ENCODE results near the gene FGD4.
"Not testable (repeated sequence)": the region's sequence is repeated elsewhere in the genome, so short reads cannot be mapped to it uniquely, and the experiment has no call there.

The FGD4 gene

GRCh38 chr12:32496946-32497345, 97.6 kb downstream of the FGD4 start:
- DNase-seq (ENCODE audit: insufficient read length, low spot score) (no peak), FAIRE-seq (no peak)
- TF ChIP-seq PAX5 (IDR thresholded peaks at IDR 0.05; ENCODE audit: insufficient read depth, low read length, severe bottlenecking) (no peak), POU2F2 (IDR thresholded peaks at IDR 0.05; ENCODE audit: low read depth, low read length) (no peak), POLR2AphosphoS5 (IDR thresholded peaks at IDR 0.05; ENCODE audit: low read depth, low read length) (no peak), POLR2A (IDR thresholded peaks at IDR 0.05; ENCODE audit: low read depth, low read length) (no peak), TAF1 (IDR thresholded peaks at IDR 0.05; ENCODE audit: low read depth, low read length) (no peak), SPI1 (IDR thresholded peaks at IDR 0.05; ENCODE audit: low read depth, low read length) (no peak)

- DNase-seq (ENCODE audit: insufficient read length, low spot score): no peak
- no peak for FAIRE-seq
- TF ChIP-seq TAF1 (IDR thresholded peaks at IDR 0.05; ENCODE audit: low read depth, low read length): no peak
- no peak for TF ChIP-seq POLR2AphosphoS5 (IDR thresholded peaks at IDR 0.05; ENCODE audit: low read depth, low read length)
- TF ChIP-seq POLR2A (IDR thresholded peaks at IDR 0.05; ENCODE audit: low read depth, low read length): no peak
- no peak for TF ChIP-seq SPI1 (IDR thresholded peaks at IDR 0.05; ENCODE audit: low read depth, low read length)
- no peak for TF ChIP-seq POU2F2 (IDR thresholded peaks at IDR 0.05; ENCODE audit: low read depth, low read length)
- TF ChIP-seq PAX5 (IDR thresholded peaks at IDR 0.05; ENCODE audit: insufficient read depth, low read length, severe bottlenecking): no peak
Measured at GRCh38 chr12:32497864-32498263, 98.5 kb downstream of the FGD4 start.

GRCh38 chr12:32499048-32499447, 99.7 kb downstream of the FGD4 start:
- DNase-seq (ENCODE audit: insufficient read length, low spot score) (no peak), FAIRE-seq (no peak)
- TF ChIP-seq PAX5 (IDR thresholded peaks at IDR 0.05; ENCODE audit: insufficient read depth, low read length, severe bottlenecking) (no peak), SPI1 (IDR thresholded peaks at IDR 0.05; ENCODE audit: low read depth, low read length) (no peak), TAF1 (IDR thresholded peaks at IDR 0.05; ENCODE audit: low read depth, low read length) (no peak), POLR2A (IDR thresholded peaks at IDR 0.05; ENCODE audit: low read depth, low read length) (no peak), POLR2AphosphoS5 (IDR thresholded peaks at IDR 0.05; ENCODE audit: low read depth, low read length) (no peak), POU2F2 (IDR thresholded peaks at IDR 0.05; ENCODE audit: low read depth, low read length) (no peak)

GRCh38 chr12:32501835-32502333, 102.5 kb downstream of the FGD4 start:
- no peak for FAIRE-seq
- no peak for TF ChIP-seq SPI1 (IDR thresholded peaks at IDR 0.05; ENCODE audit: low read depth, low read length)
- TF ChIP-seq PAX5 (IDR thresholded peaks at IDR 0.05; ENCODE audit: insufficient read depth, low read length, severe bottlenecking): no peak
- TF ChIP-seq POU2F2 (IDR thresholded peaks at IDR 0.05; ENCODE audit: low read depth, low read length): no peak
- TF ChIP-seq TAF1 (IDR thresholded peaks at IDR 0.05; ENCODE audit: low read depth, low read length): no peak
- no peak for TF ChIP-seq POLR2AphosphoS5 (IDR thresholded peaks at IDR 0.05; ENCODE audit: low read depth, low read length)
- no peak for TF ChIP-seq POLR2A (IDR thresholded peaks at IDR 0.05; ENCODE audit: low read depth, low read length)
- DNase-seq (ENCODE audit: insufficient read length, low spot score): no peak

- no peak for TF ChIP-seq POLR2A (IDR thresholded peaks at IDR 0.05; ENCODE audit: low read depth, low read length)
- no peak for TF ChIP-seq SPI1 (IDR thresholded peaks at IDR 0.05; ENCODE audit: low read depth, low read length)
- TF ChIP-seq POU2F2 (IDR thresholded peaks at IDR 0.05; ENCODE audit: low read depth, low read length): no peak
- no peak for TF ChIP-seq TAF1 (IDR thresholded peaks at IDR 0.05; ENCODE audit: low read depth, low read length)
- no peak for TF ChIP-seq POLR2AphosphoS5 (IDR thresholded peaks at IDR 0.05; ENCODE audit: low read depth, low read length)
- no peak for TF ChIP-seq PAX5 (IDR thresholded peaks at IDR 0.05; ENCODE audit: insufficient read depth, low read length, severe bottlenecking)
- FAIRE-seq (no peak), DNase-seq (ENCODE audit: insufficient read length, low spot score) (no peak)
Measured at GRCh38 chr12:32502693-32503502, 103.5 kb downstream of the FGD4 start.

- FAIRE-seq (no peak), DNase-seq (ENCODE audit: insufficient read length, low spot score) (no peak)
- TF ChIP-seq PAX5 (IDR thresholded peaks at IDR 0.05; ENCODE audit: insufficient read depth, low read length, severe bottlenecking) (no peak), SPI1 (IDR thresholded peaks at IDR 0.05; ENCODE audit: low read depth, low read length) (no peak), POLR2AphosphoS5 (IDR thresholded peaks at IDR 0.05; ENCODE audit: low read depth, low read length) (no peak), POU2F2 (IDR thresholded peaks at IDR 0.05; ENCODE audit: low read depth, low read length) (no peak), TAF1 (IDR thresholded peaks at IDR 0.05; ENCODE audit: low read depth, low read length) (no peak)
Measured at GRCh38 chr12:32503730-32504129, 104.4 kb downstream of the FGD4 start.

DNA sequence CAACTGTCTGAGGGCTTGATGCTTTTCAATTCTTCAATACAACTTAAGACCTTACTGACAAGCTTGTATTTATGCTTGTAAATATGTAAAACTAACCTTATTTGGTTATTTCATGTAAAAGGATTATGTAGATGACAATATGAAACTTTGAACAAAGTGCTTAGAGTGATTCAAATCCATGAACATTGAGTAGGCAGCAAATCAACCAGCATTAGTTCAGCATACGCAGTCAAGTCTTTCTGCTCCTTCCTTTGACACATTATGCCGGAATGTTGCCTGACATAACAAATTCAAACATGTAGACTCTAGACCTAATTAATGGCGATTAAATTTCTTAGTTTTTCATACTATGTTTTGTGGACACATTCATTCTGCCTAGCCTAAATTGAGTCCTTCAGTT, 105.2 kb downstream of the FGD4 start:
- TF ChIP-seq POLR2A (IDR thresholded peaks at IDR 0.05; ENCODE audit: low read depth, low read length) (no peak), POLR2AphosphoS5 (IDR thresholded peaks at IDR 0.05; ENCODE audit: low read depth, low read length) (no peak), TAF1 (IDR thresholded peaks at IDR 0.05; ENCODE audit: low read depth, low read length) (no peak), SPI1 (IDR thresholded peaks at IDR 0.05; ENCODE audit: low read depth, low read length) (no peak), POU2F2 (IDR thresholded peaks at IDR 0.05; ENCODE audit: low read depth, low read length) (no peak), PAX5 (IDR thresholded peaks at IDR 0.05; ENCODE audit: insufficient read depth, low read length, severe bottlenecking) (no peak)
- DNase-seq (ENCODE audit: insufficient read length, low spot score): no peak
- FAIRE-seq: no peak

DNA sequence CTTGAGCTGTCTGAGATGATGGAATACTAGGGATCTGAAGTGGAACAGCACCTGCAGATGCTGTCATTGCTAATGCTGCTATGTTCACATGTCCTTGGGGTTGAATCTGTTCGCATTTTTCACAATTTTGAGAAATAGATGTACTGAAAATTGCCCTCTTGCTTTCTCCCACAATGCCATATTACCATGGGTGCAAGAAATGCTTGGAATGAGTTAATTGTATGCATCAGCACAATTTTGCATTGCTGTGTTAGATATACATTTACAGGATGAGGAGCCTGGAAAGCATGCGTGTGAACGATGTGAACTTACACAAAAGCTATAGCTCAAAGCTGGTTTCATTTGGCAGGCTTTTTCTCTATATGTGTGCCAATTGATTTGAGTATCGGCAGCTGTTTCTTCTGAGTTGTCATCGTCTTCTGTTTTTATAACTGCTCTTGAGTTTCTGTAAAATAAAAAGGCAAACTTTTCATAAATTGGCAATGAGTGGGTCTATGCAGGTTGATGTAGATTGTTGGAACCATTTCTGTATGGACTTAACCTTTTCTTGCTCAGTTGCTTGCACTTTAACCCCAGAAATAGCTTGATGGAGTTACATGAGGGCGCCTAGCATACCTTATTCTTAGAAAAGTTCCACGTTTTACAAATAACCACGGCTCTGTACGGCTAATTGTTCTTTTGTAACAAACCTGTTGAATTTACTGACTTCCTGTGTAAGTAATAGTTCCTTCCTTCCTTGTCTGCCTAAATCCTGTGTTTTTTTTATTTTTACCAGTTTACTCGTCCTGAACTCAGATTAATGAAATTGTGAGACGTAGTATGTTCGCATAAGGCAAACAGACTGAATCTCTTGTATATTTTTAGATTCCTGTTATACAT, 105.9 kb downstream of the FGD4 start:
- DNase-seq (ENCODE audit: insufficient read length, low spot score): no peak
- no peak for FAIRE-seq
- TF ChIP-seq PAX5 (IDR thresholded peaks at IDR 0.05; ENCODE audit: insufficient read depth, low read length, severe bottlenecking): no peak
- TF ChIP-seq POU2F2 (IDR thresholded peaks at IDR 0.05; ENCODE audit: low read depth, low read length): no peak

DNA sequence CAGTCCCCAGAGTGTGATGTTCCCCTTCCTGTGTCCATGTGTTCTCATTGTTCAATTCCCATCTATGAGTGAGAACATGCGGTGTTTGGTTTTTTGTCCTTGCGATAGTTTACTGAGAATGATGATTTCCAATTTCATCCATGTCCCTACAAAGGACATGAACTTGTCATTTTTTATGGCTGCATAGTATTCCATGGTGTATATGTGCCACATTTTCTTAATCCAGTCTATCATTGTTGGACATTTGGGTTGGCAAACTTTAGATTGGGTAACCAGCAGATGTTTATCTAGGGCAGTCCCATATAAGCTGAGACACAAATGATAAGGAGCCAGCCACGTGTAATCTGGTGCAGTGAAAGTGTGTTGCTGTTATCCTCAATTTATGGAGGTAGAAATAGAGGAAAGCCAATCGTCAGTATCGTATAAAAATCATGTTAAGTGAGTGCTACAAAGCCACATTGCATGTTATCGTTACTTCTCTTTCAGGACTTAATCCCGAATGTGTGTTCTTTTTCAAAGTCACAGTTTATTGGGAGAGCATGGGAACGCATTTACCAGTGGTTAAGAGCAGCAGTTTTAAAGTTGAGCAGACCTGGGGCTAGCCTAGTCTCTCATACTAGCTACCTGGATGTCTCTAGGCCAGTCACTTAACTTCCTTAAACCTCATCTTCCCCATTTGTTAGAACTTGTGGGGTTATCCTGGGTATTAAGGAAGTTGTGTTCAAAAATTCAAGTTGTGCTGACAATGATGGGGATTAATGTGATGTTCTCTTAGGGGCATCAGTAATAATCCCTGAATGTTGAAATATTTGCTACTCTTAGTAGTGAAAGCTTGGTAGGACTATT, 108.0 kb downstream of the FGD4 start:
- not testable (repeated sequence) for FAIRE-seq; DNase-seq (ENCODE audit: insufficient read length, low spot score)
